IMR-90 (cell line): ENCODE data around the gene TOGARAM2. TPM values are rescaled to one million over a fixed set of nuclear protein-coding genes. Genes with fewer than 3 reads are reported as not detected.

ENCODE experiments used
- ATAC-seq: fragments of 200-7000 bp; cut with Tn5 transposase; 2 replicates; pipeline ENCODE4 v1.9.1; 2020; ENCODE audit warnings: low read depth, mild to moderate bottlenecking, moderate library complexity
- BruUV-seq: library from RNA; stranded (reverse); fragments of 400-500 nt; replicated peaks from 2 replicates; lab custom pipeline; 2021; lab: Mats Ljungman, UMichigan
- CTCF ChIA-PET: fragments of 300-600 bp; formaldehyde crosslinking; extraction: SDS; loops from one replicate; lab custom pipeline; 2021; ENCODE audit warnings: antibody characterized with exemption; lab: Yijun Ruan, JAX
- POLR2A ChIA-PET: fragments of 300-600 bp; sonication (Branson Sonifier 250); formaldehyde crosslinking; loops from one replicate; lab custom pipeline; 2022; ENCODE audit warnings: antibody characterized with exemption; ENCODE audit not compliant: unreplicated experiment; lab: Charles Lee
- DNase-seq: peaks from one replicate; pipeline ENCODE4 v3.0.0; 2013
- H2AFZ ChIP-seq: replicated peaks from 2 replicates; pipeline ENCODE3; 2013; ENCODE audit warnings: low read length, mild to moderate bottlenecking; ENCODE audit not compliant: poor library complexity
- H2AK5ac ChIP-seq: 2 replicates; pipeline ENCODE4 v1.6.1; 2013; ENCODE audit warnings: low read depth, low read length, inconsistent platforms
- H2AK9ac ChIP-seq: replicated peaks from 2 replicates; pipeline ENCODE3; 2013; ENCODE audit warnings: mild to moderate bottlenecking, low read depth, low read length, moderate library complexity; ENCODE audit not compliant: poor library complexity
- H2BK120ac ChIP-seq: 2 replicates; pipeline ENCODE4 v1.6.1; 2013; ENCODE audit warnings: low read depth, low read length, inconsistent platforms
- H2BK15ac ChIP-seq: 3 replicates; pipeline ENCODE4 v1.6.1; 2013; ENCODE audit warnings: low read depth, low read length, inconsistent platforms
- H2BK20ac ChIP-seq: 2 replicates; pipeline ENCODE4 v1.6.1; 2013; ENCODE audit warnings: low read depth, mild to moderate bottlenecking, inconsistent platforms, low read length, moderate library complexity
- H2BK5ac ChIP-seq: 2 replicates; pipeline ENCODE4 v1.6.1; 2013; ENCODE audit warnings: mild to moderate bottlenecking, low read depth, low read length, inconsistent platforms; ENCODE audit not compliant: poor library complexity, severe bottlenecking
- H3K14ac ChIP-seq: replicated peaks from 2 replicates; pipeline ENCODE4 v1.6.1; 2013; ENCODE audit warnings: low read depth, low read length, inconsistent platforms
- H3K18ac ChIP-seq: 2 replicates; pipeline ENCODE4 v1.6.1; 2013; ENCODE audit warnings: low read depth, low read length, control low read depth
- H3K23ac ChIP-seq: 2 replicates; pipeline ENCODE4 v1.6.1; 2013; ENCODE audit warnings: low read depth, low read length, inconsistent platforms
- H3K27ac ChIP-seq: 2 replicates; pipeline ENCODE4 v1.5.1; 2013; ENCODE audit warnings: mild to moderate bottlenecking, control low read depth, low read length; ENCODE audit not compliant: insufficient read depth
- H3K27me3 ChIP-seq: 2 replicates; pipeline ENCODE4 v1.6.1; 2013; ENCODE audit warnings: low read length; ENCODE audit not compliant: control insufficient read depth, insufficient read depth
- H3K36me3 ChIP-seq: 2 replicates; pipeline ENCODE4 v1.6.1; 2013; ENCODE audit warnings: low read length, mixed read lengths; ENCODE audit not compliant: control insufficient read depth, insufficient read depth
- H3K4ac ChIP-seq: 2 replicates; pipeline ENCODE4 v1.6.1; 2013; ENCODE audit warnings: low read depth, low read length, inconsistent platforms
- H3K4me1 ChIP-seq: 2 replicates; pipeline ENCODE4 v1.6.1; 2013; ENCODE audit warnings: low read length, mixed read lengths; ENCODE audit not compliant: control insufficient read depth, insufficient read depth
- H3K4me2 ChIP-seq: 2 replicates; pipeline ENCODE4 v1.6.1; 2013; ENCODE audit warnings: low read depth, mild to moderate bottlenecking, control low read depth, low read length, moderate library complexity
- H3K4me3 ChIP-seq: 2 replicates; pipeline ENCODE4 v1.5.1; 2013; ENCODE audit warnings: low read depth, mild to moderate bottlenecking, control low read depth, low read length, moderate library complexity; ENCODE audit not compliant: insufficient read depth
- H3K56ac ChIP-seq: 2 replicates; pipeline ENCODE4 v1.6.1; 2013; ENCODE audit warnings: low read length, inconsistent platforms; ENCODE audit not compliant: insufficient read depth; ENCODE audit errors: extremely low read depth
- H3K79me1 ChIP-seq, 2 experiments: 2 replicates each; pipeline ENCODE4 v1.6.1; 2013; ENCODE audit warnings: low read length in 2 of 2, inconsistent platforms in 1 of 2, low read depth in 1 of 2
- H3K9ac ChIP-seq: 2 replicates; pipeline ENCODE4 v1.6.1; 2013; ENCODE audit warnings: low read depth, low read length, control low read depth
- H3K9me1 ChIP-seq: 2 replicates; pipeline ENCODE4 v1.6.1; 2013; ENCODE audit warnings: low read length, inconsistent platforms; ENCODE audit not compliant: insufficient read depth
- H3K9me3 ChIP-seq: 2 replicates; pipeline ENCODE4 v1.6.1; 2013; ENCODE audit warnings: low read length; ENCODE audit not compliant: control insufficient read depth, insufficient read depth
- H4K20me1 ChIP-seq: 2 replicates; pipeline ENCODE4 v1.6.1; 2013; ENCODE audit warnings: low read length, inconsistent platforms; ENCODE audit not compliant: insufficient read depth
- H4K5ac ChIP-seq: 2 replicates; pipeline ENCODE4 v1.6.1; 2013; ENCODE audit warnings: mild to moderate bottlenecking, low read depth, low read length, control low read depth
- H4K8ac ChIP-seq, 2 experiments: 2 replicates each; pipeline ENCODE4 v1.6.1; 2013; ENCODE audit warnings: low read depth in 2 of 2, low read length in 2 of 2, control low read depth in 1 of 2, inconsistent platforms in 1 of 2
- H4K91ac ChIP-seq: 2 replicates; pipeline ENCODE4 v1.6.1; 2013; ENCODE audit warnings: low read depth, low read length, inconsistent platforms; ENCODE audit not compliant: insufficient read depth
- BHLHE40 ChIP-seq: fragments of 150-350 bp; IDR thresholded peaks from 2 replicates; pipeline ENCODE4 v1.6.1; 2016; ENCODE audit warnings: mild to moderate bottlenecking, low read depth, low read length
- CEBPB ChIP-seq: IDR thresholded peaks from 2 replicates; pipeline ENCODE4 v1.6.1; 2012; ENCODE audit warnings: low read depth, low read length, improper control_type of control experiment
- CHD1 ChIP-seq: IDR thresholded peaks from 2 replicates; pipeline ENCODE4 v1.6.1; 2012; ENCODE audit warnings: low read depth, low read length, improper control_type of control experiment
- MAFK ChIP-seq: IDR thresholded peaks from 2 replicates; pipeline ENCODE4 v1.6.1; 2012; ENCODE audit warnings: low read depth, low read length, improper control_type of control experiment
- MAZ ChIP-seq: IDR thresholded peaks from 2 replicates; pipeline ENCODE4 v1.6.1; 2012; ENCODE audit warnings: low read depth, mild to moderate bottlenecking, low read length, improper control_type of control experiment, moderate library complexity, borderline replicate concordance
- MXI1 ChIP-seq: IDR thresholded peaks from 2 replicates; pipeline ENCODE4 v1.6.1; 2012; ENCODE audit warnings: low read depth, mild to moderate bottlenecking, low read length, moderate library complexity, borderline replicate concordance
- NFE2L2 ChIP-seq: fragments of 150-350 bp; IDR thresholded peaks from 2 replicates; pipeline ENCODE4 v1.6.1; 2016; ENCODE audit warnings: low read depth, mild to moderate bottlenecking, low read length
- POLR2A ChIP-seq: IDR thresholded peaks from 2 replicates; pipeline ENCODE4 v1.6.1; 2012; ENCODE audit warnings: mild to moderate bottlenecking, low read depth, low read length
- RAD21 ChIP-seq: IDR thresholded peaks from 2 replicates; pipeline ENCODE4 v1.6.1; 2012; ENCODE audit warnings: low read length, improper control_type of control experiment
- RCOR1 ChIP-seq: IDR thresholded peaks from 2 replicates; pipeline ENCODE4 v1.6.1; 2012; ENCODE audit warnings: mild to moderate bottlenecking, low read length, improper control_type of control experiment; ENCODE audit not compliant: insufficient replicate concordance
- RFX5 ChIP-seq: IDR thresholded peaks from 2 replicates; pipeline ENCODE4 v1.8.0; 2012; ENCODE audit warnings: low read depth, mild to moderate bottlenecking, low read length, moderate library complexity
- SMC3 ChIP-seq: fragments of 150-350 bp; IDR thresholded peaks from 2 replicates; pipeline ENCODE4 v1.6.1; 2016; ENCODE audit warnings: low read depth, mild to moderate bottlenecking, antibody characterized with exemption, low read length, moderate library complexity
- WGBS, 2 experiments: methylation state at CpG; one replicate each; pipeline versions ENCODE4 v1.1.5 to v1.1.7; 2013; ENCODE audit warnings: missing lambda C conversion rate in 2 of 2; ENCODE audit not compliant: insufficient read length in 1 of 2; ENCODE audit errors: extremely low coverage in 2 of 2; 5-methylcytosine and 5-hydroxymethylcytosine counted together
- dilution Hi-C: fragments of 300-500 bp; cut with HindIII; formaldehyde crosslinking; loops from one replicate; pipeline ENCODE4 v1.14.3; 2018; ENCODE audit warnings: low sequenced_read_pairs; ENCODE audit not compliant: unreplicated experiment
- in situ Hi-C: fragments of 300-500 bp; cut with MboI; formaldehyde crosslinking; loops from 3 replicates; pipeline ENCODE4 v1.14.3; 2019; ENCODE audit warnings: low sequenced_read_pairs, inconsistent platforms, mixed read lengths
- intact Hi-C: fragments of 100-400 bp; cut with micrococcal nuclease; formaldehyde crosslinking; loops from 2 replicates; pipeline ENCODE4 v1.10.0; 2022
- polyA plus RNA-seq, 3 experiments: library from polyadenylated mRNA; depleted of rRNA; stranded (reverse); fragments of >200 nt; gene quantifications; 2 replicates each; pipeline ENCODE4 v1.2.3, GENCODE V29; 2012; ENCODE audit warnings: low replicate concordance in 1 of 3
- total RNA-seq: library from RNA; depleted of rRNA; stranded (reverse); fragments of >200 nt; gene quantifications from 2 replicates; pipeline ENCODE4 v1.2.3, GENCODE V29; 2012
- TF ChIP-seq, protein P1 (sequence below): conservative IDR thresholded peaks from 2 replicates; pipeline ENCODE4 v1.5.1; 2012; ENCODE audit warnings: mild to moderate bottlenecking, low read depth, low read length, improper control_type of control experiment
- TF ChIP-seq, protein P2 (sequence below): fragments of 150-350 bp; IDR thresholded peaks from 2 replicates; pipeline ENCODE4 v1.6.1; 2017; ENCODE audit warnings: mild to moderate bottlenecking, antibody characterized with exemption, low read length, low read depth
- TF ChIP-seq, protein P3 (sequence below): fragments of 150-350 bp; IDR thresholded peaks from 2 replicates; pipeline ENCODE4 v1.6.1; 2016; ENCODE audit warnings: low read depth, mild to moderate bottlenecking, low read length, moderate library complexity, borderline replicate concordance

Gene TOGARAM2
- total and polyA plus RNA-seq, 2 of the 4 experiments (the other 2 are of a cell fraction) = under 0.01 to 0.38 TPM

DNA sequence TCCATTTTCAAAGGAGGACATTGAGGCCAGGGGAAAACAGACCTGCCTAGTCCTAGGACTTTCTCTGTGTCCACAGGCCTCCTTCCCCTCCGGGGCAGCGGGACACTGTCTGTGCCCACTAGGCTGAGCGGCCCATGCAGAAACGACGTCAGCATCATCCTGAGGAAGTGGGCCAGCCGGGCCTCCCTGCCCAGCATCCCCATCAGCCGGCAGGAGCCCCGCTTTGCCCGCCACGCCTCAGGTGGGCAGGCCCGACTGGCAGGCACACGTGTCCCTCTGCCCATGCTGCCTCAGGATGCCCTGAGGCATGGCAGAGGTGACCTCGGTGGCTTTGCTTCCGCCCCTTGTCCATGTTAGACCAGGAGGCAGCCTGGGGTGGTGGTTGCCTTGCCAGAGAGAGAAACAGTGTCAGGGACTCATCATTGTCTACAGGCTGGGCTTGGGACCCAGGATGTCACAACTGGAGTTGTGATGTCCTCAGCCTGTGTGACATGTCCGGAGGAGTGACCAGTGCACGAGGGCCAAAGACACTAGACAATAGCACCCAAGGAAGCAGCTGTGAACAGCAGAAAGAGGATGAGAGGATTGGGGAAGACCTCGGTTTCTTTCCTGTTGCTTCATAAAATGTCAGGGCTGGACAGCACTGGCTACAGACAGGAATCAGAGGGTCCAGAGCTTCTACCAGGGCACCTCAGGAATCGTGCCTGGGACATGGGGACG is 36.8 kb downstream of the TOGARAM2 start:
- no peak overlapping the region for H2BK120ac ChIP-seq
- H2AFZ ChIP-seq = no peak overlapping the region
- H3K27ac ChIP-seq = no peak overlapping the region
- peaks cover 3% of the 10 kb centered on the region; the same call in 1 of the 2 replicates for H3K4me1 ChIP-seq
- no peak overlapping the region for H3K56ac ChIP-seq
- H3K23ac ChIP-seq = no peak overlapping the region
- no peak overlapping the region for H2BK15ac ChIP-seq
- no peaks in the 10 kb centered on the region for H3K79me1 ChIP-seq
- H2BK5ac ChIP-seq = no peak overlapping the region
- H4K91ac ChIP-seq = peak overlapping the region; percentile 12; the same call in 1 of the 2 replicates
- ATAC-seq = no peak
- no peak overlapping the region for H3K18ac ChIP-seq
- dilution Hi-C loops (no loop called here), intact Hi-C loops (no loop called here), in situ Hi-C loops (no loop called here)
- H4K5ac ChIP-seq = no peak overlapping the region
- POLR2A ChIA-PET = no interaction called here
- H3K4ac ChIP-seq = no peak overlapping the region
- no peak overlapping the region for H3K14ac ChIP-seq
- H3K9me1 ChIP-seq = peaks cover 9% of the 10 kb centered on the region
- H2AK9ac ChIP-seq = no peak overlapping the region
- CTCF ChIA-PET = interaction anchor here (0.6 kb wide), 1 partner anchor 193 kb away, joined by 4 read pairs; no protein-coding TSS in a partner anchor
- no peaks in the 10 kb centered on the region for H3K36me3 ChIP-seq
- H2BK20ac ChIP-seq = no peak overlapping the region
- H3K4me3 ChIP-seq = no peak overlapping the region
- H3K9me3 ChIP-seq = no peaks in the 10 kb centered on the region
- H2AK5ac ChIP-seq = no peak overlapping the region
- DNase-seq = no peak
- 98% methylated on average over 14 of the region's 19 CpGs; no CpG with 5 or more reads in 1 of the 2 experiments for WGBS, 2 experiments
- peaks cover 3% of the 10 kb centered on the region; the same call in 1 of the 2 replicates for H3K27me3 ChIP-seq
- no peak overlapping the region for H3K9ac ChIP-seq
- no peak overlapping the region for H3K4me2 ChIP-seq
- no peak overlapping the region for H4K8ac ChIP-seq
- no peaks in the 10 kb centered on the region for H4K20me1 ChIP-seq
- BruUV-seq = no TSS peak
- TF ChIP-seq MAZ (no peak), RCOR1 (no peak), SMC3 (no peak), MXI1 (no peak), RAD21 (no peak), MAFK (no peak), CEBPB (no peak), POLR2A (no peak), CHD1 (no peak), NFE2L2 (no peak), BHLHE40 (no peak), RFX5 (no peak)
- TF ChIP-seq, protein P1, sequence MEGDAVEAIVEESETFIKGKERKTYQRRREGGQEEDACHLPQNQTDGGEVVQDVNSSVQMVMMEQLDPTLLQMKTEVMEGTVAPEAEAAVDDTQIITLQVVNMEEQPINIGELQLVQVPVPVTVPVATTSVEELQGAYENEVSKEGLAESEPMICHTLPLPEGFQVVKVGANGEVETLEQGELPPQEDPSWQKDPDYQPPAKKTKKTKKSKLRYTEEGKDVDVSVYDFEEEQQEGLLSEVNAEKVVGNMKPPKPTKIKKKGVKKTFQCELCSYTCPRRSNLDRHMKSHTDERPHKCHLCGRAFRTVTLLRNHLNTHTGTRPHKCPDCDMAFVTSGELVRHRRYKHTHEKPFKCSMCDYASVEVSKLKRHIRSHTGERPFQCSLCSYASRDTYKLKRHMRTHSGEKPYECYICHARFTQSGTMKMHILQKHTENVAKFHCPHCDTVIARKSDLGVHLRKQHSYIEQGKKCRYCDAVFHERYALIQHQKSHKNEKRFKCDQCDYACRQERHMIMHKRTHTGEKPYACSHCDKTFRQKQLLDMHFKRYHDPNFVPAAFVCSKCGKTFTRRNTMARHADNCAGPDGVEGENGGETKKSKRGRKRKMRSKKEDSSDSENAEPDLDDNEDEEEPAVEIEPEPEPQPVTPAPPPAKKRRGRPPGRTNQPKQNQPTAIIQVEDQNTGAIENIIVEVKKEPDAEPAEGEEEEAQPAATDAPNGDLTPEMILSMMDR = no peak
- TF ChIP-seq, protein P2, sequence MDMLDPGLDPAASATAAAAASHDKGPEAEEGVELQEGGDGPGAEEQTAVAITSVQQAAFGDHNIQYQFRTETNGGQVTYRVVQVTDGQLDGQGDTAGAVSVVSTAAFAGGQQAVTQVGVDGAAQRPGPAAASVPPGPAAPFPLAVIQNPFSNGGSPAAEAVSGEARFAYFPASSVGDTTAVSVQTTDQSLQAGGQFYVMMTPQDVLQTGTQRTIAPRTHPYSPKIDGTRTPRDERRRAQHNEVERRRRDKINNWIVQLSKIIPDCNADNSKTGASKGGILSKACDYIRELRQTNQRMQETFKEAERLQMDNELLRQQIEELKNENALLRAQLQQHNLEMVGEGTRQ = no peak
- TF ChIP-seq, protein P3, sequence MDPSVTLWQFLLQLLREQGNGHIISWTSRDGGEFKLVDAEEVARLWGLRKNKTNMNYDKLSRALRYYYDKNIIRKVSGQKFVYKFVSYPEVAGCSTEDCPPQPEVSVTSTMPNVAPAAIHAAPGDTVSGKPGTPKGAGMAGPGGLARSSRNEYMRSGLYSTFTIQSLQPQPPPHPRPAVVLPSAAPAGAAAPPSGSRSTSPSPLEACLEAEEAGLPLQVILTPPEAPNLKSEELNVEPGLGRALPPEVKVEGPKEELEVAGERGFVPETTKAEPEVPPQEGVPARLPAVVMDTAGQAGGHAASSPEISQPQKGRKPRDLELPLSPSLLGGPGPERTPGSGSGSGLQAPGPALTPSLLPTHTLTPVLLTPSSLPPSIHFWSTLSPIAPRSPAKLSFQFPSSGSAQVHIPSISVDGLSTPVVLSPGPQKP = no peak
